SK-MEL-5 (cell line): ENCODE measurements around the gene NKX2-4. TPM values are rescaled to one million over a fixed set of nuclear protein-coding genes. Genes with fewer than 3 reads are reported as not detected.
"Not testable (repeated sequence)": the region's sequence is repeated elsewhere in the genome, so short reads cannot be mapped to it uniquely, and the experiment has no call there.

Experiments used
- DNase-seq: peaks from one replicate; pipeline ENCODE4 v3.0.0-alpha.2; 2016; ENCODE audit warnings: low read depth, low spot score
- in situ Hi-C: cut with HindIII; loops from 2 replicates; pipeline ENCODE4 v1.10.0; 2016; ENCODE audit warnings: low sequenced_read_pairs, high pct_unique_total_duplicates, low pct_unique_long_range_greater_than_20kb
- small RNA-seq, 2 experiments: library from RNA; depleted of rRNA; stranded (forward); fragments of <200 nt; gene quantifications; one replicate each; pipeline ENCODE3, GENCODE V24; 2014
- total RNA-seq: library from RNA; depleted of rRNA; stranded (reverse); fragments of >200 nt; shearing (Covaris generic); gene quantifications from 2 replicates; pipeline ENCODE4 v1.2.3, GENCODE V29; 2014; rRNA removed

The NKX2-4 gene
- total RNA-seq, 1 experiment from 2014 or later = 1.4 TPM

DNA sequence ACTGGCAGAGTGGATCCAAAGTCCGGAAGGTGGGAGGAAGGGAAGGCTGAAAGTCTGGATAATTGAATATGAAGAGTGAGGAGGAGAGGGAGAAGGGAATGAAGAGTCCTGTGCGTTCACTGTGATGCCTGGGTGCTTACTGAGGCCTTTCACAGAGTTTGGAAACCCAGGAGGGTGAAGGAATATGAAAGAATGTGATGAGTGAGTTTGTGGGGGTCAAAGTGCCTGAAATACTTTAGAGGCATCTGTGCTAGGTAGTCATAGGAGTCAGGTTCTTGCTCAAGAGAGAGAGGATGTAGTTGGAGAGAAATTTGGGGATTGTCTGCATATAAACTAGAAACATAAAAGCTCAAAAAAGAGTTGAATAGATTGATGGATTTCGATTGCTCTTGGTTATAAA, 20.7 kb downstream of the NKX2-4 start:
- in situ Hi-C loops = no loop called here

DNA sequence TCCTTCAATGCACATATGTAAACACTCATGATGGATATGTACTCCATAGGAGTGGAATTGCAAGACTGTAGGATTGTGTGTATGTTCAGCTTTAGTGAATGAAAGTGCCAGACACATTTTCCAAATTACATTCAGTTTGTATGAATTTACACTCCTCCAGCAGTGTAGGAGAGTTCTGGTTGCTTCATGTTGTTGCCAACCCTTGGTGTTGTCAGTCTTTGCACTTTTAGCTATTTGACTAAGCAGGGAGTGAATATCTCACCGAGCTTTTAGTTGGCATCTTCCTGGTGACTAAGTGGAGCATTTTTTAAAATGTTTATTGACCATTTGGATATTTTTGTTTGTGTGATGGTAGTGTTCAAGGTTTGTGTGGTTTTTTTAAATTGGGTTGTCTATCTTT, 23.9 kb downstream of the NKX2-4 start:
- no peak for DNase-seq
- in situ Hi-C loops = no loop called here

More for the DNA sequence above, 20.7 kb downstream of the NKX2-4 start:
- DNase-seq = no peak

DNA sequence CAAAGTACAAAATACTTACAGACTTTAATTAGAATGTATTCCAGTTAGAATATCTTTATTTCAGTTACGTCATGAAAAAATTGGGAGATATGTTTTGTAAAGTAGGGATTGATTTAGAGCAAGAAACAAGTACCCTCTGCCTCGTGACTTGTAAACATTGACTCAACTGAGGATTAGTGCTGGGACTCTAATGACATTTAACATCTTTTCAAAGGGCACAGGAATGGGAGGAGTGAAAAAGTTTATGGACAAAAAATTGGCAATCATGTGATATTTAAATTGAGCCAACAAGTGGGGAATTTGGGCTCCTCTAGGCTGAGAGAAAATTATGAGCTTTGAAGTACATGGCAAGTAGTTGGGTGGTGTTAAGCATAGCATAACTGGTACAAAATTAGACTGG, 25.3 kb downstream of the NKX2-4 start:
- in situ Hi-C loops = no loop called here
- DNase-seq = peak; percentile 71

DNA sequence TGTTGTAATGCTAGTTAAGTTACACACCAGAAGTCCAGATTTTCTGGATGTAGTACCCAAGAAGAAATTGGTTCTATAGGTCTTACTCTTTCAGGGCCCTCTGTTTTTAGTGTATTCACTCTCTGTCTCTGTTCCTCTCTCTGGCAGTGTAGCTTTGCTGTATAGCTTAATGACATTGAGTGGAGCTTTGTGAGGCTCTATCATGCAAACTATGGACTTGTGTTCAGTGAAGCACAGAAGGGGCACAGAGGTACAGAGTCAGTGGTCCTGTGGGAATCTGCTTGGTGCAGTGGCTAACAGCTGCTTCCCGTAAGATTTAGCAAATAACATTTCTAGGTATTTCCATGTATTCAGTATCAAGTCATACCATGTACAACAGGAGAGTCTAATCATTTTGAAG, 26.1 kb downstream of the NKX2-4 start:
- in situ Hi-C loops = no loop called here
- DNase-seq = peak; percentile 22

DNA sequence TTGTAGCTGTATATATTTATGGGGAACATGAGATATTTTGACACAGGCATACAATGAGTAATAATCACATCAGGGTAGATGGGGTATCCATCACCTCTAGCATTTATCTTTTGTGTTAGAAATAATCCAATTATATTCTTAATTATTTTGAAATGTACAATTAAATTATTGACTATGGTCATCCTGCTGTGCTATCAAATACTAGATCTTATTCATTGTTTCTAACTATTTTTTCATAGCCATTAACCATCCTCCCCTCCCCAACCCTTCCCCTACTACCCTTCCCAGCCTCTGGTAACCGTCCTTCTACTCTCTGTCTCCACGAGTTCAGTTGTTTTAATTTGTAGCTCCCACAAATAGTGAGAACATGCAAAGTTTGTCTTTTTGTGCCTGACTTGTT, 28.5 kb downstream of the NKX2-4 start:
- in situ Hi-C loops = no loop called here
- DNase-seq = no peak

DNA sequence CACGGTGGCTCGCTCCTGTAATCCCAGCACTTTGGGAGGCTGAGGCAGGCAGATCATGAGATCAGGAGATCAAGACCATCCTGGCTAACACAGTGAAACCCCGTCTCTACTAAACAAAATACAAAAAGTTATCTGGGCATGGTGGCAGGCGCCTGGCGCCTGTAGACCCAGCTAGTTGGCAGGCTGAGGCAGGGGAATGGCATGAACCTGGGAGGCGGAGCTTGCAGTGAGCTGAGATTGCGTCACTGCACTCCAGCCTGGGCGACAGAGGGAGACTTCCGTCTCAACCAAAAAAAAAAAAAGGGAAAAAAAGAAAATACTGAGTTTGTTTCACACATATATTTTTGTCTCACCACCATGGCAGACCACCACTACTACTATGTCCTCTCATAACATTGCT, 31.1 kb downstream of the NKX2-4 start:
- not testable (repeated sequence) for DNase-seq

DNA sequence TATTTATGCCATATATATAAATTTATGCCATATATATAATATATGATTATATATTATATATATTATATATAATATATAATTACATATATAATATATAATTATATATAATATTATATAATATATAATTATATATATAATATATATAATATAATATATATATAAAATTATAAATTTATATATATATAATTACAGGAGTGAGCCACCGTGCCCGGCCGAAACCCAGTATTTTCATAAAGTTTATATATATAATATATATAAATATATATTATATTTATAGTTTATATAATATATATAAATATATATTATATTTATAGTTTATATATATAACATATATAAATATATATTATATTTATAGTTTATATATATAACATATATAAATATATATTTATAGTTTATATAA, 31.6 kb downstream of the NKX2-4 start:
- no peak for DNase-seq
- in situ Hi-C loops = no loop called here

More for the DNA sequence above, 31.1 kb downstream of the NKX2-4 start:
- in situ Hi-C loops = not testable (repeated sequence)

DNA sequence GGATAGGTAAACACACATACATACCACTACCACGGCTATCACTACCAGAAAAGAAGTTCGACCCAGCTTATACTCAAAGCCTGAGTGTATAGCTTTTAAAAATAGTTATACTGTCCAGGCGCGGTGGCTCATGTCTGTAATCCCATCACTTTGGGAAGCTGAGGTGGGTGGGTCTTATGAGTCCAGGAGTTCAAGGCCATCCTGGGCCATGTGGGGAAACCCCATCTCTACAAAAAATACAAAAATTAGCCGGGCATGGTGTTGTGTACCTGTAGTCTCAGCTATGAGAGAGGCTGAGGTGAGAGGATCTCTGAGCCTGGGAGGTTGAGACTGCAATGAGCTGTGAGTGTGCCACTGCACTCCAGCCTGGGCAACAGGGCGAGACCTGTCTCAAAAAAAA, 32.9 kb downstream of the NKX2-4 start:
- no peak for DNase-seq
- in situ Hi-C loops = no loop called here

DNA sequence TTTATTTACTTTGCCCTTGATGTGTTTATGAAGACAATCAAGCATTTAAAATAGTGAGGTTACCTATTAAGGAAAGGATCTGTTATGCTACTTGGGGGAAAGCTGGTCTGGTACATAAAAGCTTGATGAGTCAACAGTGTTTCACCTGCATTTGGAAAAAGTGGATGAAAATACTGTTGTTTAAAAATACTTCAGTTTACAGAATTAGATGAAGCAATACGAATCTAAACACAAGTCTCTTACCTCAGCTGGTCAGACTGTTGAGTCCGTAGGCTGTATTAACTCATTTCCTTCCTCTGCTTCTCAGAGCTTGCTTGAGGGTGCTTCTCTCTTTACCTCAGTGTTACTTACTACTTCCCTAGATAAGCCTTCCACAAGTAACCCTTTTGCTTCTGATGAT, 36.1 kb downstream of the NKX2-4 start:
- peak; percentile 31 for DNase-seq
- in situ Hi-C loops = no loop called here

DNA sequence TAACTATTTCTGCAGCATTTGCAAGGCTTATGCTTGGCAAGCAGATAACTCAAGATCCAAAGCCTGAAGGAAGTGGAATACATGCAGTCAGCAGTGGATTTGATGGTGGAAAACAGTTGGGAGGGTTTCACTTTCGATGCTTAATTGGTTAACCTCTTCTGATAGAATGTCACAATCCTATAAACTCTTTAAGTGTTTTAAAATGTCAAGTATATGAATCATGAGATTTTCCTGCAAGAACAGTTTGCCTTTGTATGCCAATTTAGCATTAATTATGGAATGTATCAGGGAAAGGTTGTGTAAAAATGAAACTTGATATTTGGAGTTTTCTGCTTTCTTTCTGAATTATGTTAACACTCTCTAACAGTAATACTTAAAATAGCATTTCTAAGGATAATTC, 36.6 kb downstream of the NKX2-4 start:
- in situ Hi-C loops = no loop called here
- peak; percentile 82 for DNase-seq

DNA sequence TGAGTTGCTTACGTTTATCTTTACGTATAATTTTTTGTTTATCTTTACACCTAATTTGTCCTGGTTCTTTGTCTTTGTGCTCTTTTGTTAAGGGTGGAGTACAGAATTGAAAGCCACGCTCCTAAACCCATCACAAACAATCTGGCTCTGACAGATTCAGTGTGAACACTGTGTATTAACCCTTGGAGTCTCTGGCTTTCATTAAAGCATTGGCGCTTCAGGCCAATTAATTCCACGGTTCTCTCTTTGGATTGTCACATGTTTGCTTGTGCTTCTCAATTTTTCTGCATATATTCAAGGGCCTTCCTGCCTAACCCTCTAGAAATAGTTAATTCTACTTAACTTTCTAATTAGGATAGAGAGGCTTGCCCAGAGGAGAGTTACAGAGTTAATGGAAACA, 38.6 kb downstream of the NKX2-4 start:
- no peak for DNase-seq
- in situ Hi-C loops = no loop called here

DNA sequence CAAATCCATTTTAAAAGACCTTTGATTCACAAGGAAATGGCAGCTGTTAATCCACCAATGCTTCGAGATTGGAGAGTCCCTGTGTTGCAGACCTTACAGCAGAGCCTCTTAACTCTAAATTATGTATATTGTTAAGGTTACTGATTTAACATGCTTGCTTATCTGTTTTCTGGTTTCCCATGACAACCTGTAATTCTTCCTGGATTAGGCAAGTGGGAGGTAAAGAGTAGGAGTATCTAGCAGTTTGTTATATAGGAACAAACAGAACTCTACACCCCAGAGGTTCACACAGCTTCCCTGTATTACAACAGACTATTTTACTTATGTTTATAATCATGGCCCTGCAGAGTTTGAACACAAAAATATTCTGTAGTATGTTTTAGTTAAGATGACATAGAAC, 39.5 kb downstream of the NKX2-4 start:
- no peak for DNase-seq
- in situ Hi-C loops = no loop called here

DNA sequence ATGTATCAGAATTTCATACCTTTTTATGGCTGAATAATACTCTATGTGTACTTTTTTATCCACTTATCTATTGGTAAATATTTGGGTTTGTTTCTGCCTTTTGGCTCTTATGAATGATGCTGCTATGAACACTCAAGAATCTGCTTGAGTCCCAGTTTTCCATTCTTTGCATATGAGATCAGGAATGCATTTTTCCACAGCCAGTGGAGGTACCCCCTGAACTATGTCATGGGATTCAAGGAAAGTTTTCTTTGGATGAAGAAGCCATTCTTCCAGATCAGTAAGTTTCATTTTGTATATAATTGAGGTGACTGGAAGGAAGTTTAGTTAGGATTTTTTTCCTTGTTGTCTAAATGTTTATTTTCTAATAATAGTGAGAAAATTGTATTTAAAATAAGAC, 40.9 kb downstream of the NKX2-4 start:
- DNase-seq = no peak
- in situ Hi-C loops = no loop called here

DNA sequence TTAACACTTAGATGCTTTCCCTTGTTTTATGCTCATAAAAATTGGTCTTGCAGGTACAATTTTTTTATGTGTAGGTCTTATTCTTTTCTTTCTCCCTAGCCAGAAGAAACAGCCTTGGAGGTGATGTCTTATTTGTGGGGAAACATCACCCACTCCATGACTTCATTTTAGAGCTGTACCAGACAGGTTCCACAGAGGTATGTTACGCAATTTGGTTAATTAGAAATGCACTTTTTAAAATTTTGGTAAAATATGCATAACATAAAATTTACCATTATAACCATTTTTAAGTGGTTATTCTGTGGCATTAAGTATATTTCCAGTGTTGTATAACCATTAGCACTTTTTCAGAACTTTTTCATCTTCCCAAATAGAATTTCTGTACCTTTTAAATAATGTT, 41.3 kb downstream of the NKX2-4 start:
- in situ Hi-C loops = no loop called here
- no peak for DNase-seq

DNA sequence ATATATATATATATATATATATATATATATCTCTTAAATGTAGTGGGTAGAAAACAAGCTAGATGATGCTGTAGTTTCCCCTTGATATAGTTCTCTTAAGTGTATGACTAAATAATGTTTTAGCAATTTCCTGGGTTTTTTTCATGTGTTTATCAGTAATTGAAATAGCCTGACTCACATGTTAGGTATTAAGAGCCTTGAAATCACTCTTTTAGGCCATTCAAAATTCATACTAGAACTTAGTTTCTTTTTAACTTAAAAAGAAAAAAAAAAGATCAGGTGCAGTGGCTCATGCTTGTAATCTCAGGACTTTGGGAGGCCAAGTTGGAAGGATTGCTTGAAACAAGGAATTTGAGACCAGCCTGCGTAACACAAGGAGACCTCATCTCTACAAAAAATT, 44.1 kb downstream of the NKX2-4 start:
- DNase-seq = no peak
- in situ Hi-C loops = no loop called here

DNA sequence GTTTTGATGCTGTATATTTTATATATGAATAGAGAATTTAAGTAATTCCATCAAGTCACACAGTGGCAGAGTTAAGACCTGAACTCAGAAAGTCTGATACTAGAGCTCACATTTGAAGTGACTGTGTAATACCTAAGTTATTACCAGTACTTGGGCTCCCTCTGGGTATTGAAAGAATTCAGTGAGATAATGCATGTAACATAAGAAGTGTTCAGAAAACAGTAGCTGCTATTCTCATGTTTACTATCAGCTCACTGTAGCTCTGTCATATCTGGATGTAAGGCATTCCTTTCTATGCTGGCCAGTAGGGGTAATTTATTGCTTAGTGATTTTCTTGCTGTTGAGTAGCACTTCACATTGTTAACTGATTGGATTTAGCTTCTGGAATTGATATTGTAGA, 44.6 kb downstream of the NKX2-4 start:
- in situ Hi-C loops = no loop called here
- peak; percentile 34 for DNase-seq

Small RNA genes lying within 50 kb of the gene (small RNA-seq; reads per million reads assigned to genes)
- gene RN7SKP140 = 0 reads per million in 2 experiments

Other genes starting within 250 kb of the NKX2-4 start
- gene XRN2, start 94.2 kb downstream of the NKX2-4 start, total RNA-seq = 151 and 160 TPM in 2 replicates
- 0.13 TPM in 1 of 2 replicates, not detected in the other for gene NKX2-2, start 116.5 kb upstream of the NKX2-4 start, total RNA-seq